Kasumi-1 (cell line): Measurements from ENCODE around the gene RGS6.

Experiments used
- DNase-seq, 2 experiments: peaks; one replicate each; lab custom pipeline; 2025; lab: John Stamatoyannopoulos, UW

RGS6 gene

GRCh38 chr14:72311116-72311515 lies 378.9 kb downstream of the RGS6 start:
- no peak for DNase-seq

- DNase-seq, result no peak
Measured at GRCh38 chr14:72311516-72311915, 379.3 kb downstream of the RGS6 start.

GRCh38 chr14:72314808-72315435 lies 382.7 kb downstream of the RGS6 start:
- DNase-seq, result no peak

- no peak for DNase-seq
Measured at GRCh38 chr14:72315714-72316113, 383.5 kb downstream of the RGS6 start.

GRCh38 chr14:72318648-72319047 lies 386.4 kb downstream of the RGS6 start:
- DNase-seq, result no peak

GRCh38 chr14:72332046-72332445 lies 399.8 kb downstream of the RGS6 start:
- peak; percentile 12 to 36 for DNase-seq

- no peak for DNase-seq
Measured at GRCh38 chr14:72332871-72333270, 400.6 kb downstream of the RGS6 start.

- no peak for DNase-seq
Measured at GRCh38 chr14:72333357-72333756, 401.1 kb downstream of the RGS6 start.

GRCh38 chr14:72336311-72336980 lies 404.2 kb downstream of the RGS6 start:
- DNase-seq, result no peak

GRCh38 chr14:72341237-72341636 lies 409.0 kb downstream of the RGS6 start:
- no peak for DNase-seq

GRCh38 chr14:72341686-72342085 lies 409.5 kb downstream of the RGS6 start:
- DNase-seq, result no peak

- no peak for DNase-seq
Measured at GRCh38 chr14:72347118-72347517, 414.9 kb downstream of the RGS6 start.

GRCh38 chr14:72350215-72350614 lies 418.0 kb downstream of the RGS6 start:
- no peak for DNase-seq

GRCh38 chr14:72352012-72352411 lies 419.8 kb downstream of the RGS6 start:
- no peak for DNase-seq

GRCh38 chr14:72366619-72367018 lies 434.4 kb downstream of the RGS6 start:
- no peak for DNase-seq

GRCh38 chr14:72369106-72369505 lies 436.9 kb downstream of the RGS6 start:
- DNase-seq, result no peak

GRCh38 chr14:72377016-72377415 lies 444.8 kb downstream of the RGS6 start:
- no peak for DNase-seq

- DNase-seq, result peak; percentile 60 to 72
Measured at GRCh38 chr14:72380456-72380855, 448.2 kb downstream of the RGS6 start.

- DNase-seq, result no peak
Measured at GRCh38 chr14:72383865-72384264, 451.6 kb downstream of the RGS6 start.

GRCh38 chr14:72387726-72388125 lies 455.5 kb downstream of the RGS6 start:
- DNase-seq, result peak; percentile 53 to 68

- no peak for DNase-seq
Measured at GRCh38 chr14:72389200-72389599, 457.0 kb downstream of the RGS6 start.

GRCh38 chr14:72401101-72401625 lies 468.9 kb downstream of the RGS6 start:
- no peak for DNase-seq

- peak; percentile 53 to 54 for DNase-seq
Measured at GRCh38 chr14:72401632-72402376, 469.6 kb downstream of the RGS6 start.
